PC-3 (cell line): ENCODE data around the gene DLG1. TPM values are rescaled to one million over a fixed set of nuclear protein-coding genes. Genes with fewer than 3 reads are reported as not detected.

Experiments
- ATAC-seq: fragments of 200-7000 bp; cut with Tn5 transposase; 2 replicates; pipeline ENCODE4 v1.9.1; 2020; ENCODE audit warnings: mild to moderate bottlenecking, moderate library complexity
- BruUV-seq: library from RNA; stranded (reverse); fragments of 400-500 nt; replicated peaks from 2 replicates; lab custom pipeline; 2021; lab: Mats Ljungman, UMichigan
- CTCF ChIA-PET: fragments of 300-600 bp; sonication (Branson Sonifier 250); formaldehyde crosslinking; loops from one replicate; lab custom pipeline; 2022; ENCODE audit warnings: antibody characterized with exemption; lab: Charles Lee
- POLR2A ChIA-PET: fragments of 300-600 bp; sonication (Branson Sonifier 250); formaldehyde crosslinking; loops from one replicate; lab custom pipeline; 2022; ENCODE audit warnings: antibody characterized with exemption; ENCODE audit not compliant: unreplicated experiment; lab: Charles Lee
- DNase-seq: peaks from one replicate; pipeline ENCODE4 v3.0.0-alpha.2; 2015
- H2AFZ ChIP-seq: fragments of 300-600 bp; sonication (generic); 2 replicates; pipeline ENCODE4 v1.6.0; 2016; ENCODE audit warnings: antibody characterized with exemption, low read length
- H3F3A ChIP-seq: fragments of 300-600 bp; sonication (generic); one replicate; pipeline ENCODE4 v1.6.0; 2017; ENCODE audit warnings: antibody characterized with exemption, low read length, control low read depth, mild to moderate bottlenecking; ENCODE audit not compliant: unreplicated experiment
- H3K27ac ChIP-seq: fragments of 300-600 bp; sonication (generic); 2 replicates; pipeline ENCODE4 v1.5.1; 2016; ENCODE audit warnings: mild to moderate bottlenecking, low read length
- H3K27me3 ChIP-seq: fragments of 300-600 bp; sonication (generic); 2 replicates; pipeline ENCODE4 v1.6.1; 2016; ENCODE audit warnings: low read length, mixed read lengths
- H3K36me3 ChIP-seq: fragments of 300-600 bp; sonication (generic); 2 replicates; pipeline ENCODE4 v1.6.1; 2016; ENCODE audit warnings: low read depth, mixed run types, low read length, mixed read lengths
- H3K4me1 ChIP-seq: fragments of 300-600 bp; sonication (generic); 2 replicates; pipeline ENCODE4 v1.5.1; 2016; ENCODE audit warnings: low read length; ENCODE audit not compliant: insufficient read depth
- H3K4me2 ChIP-seq: fragments of 300-600 bp; sonication (generic); 2 replicates; pipeline ENCODE4 v1.6.0; 2016; ENCODE audit warnings: low read length
- H3K4me3 ChIP-seq: fragments of 300-600 bp; sonication (generic); 2 replicates; pipeline ENCODE4 v1.5.1; 2016; ENCODE audit warnings: mild to moderate bottlenecking, low read length, mixed read lengths
- H3K79me2 ChIP-seq: fragments of 300-600 bp; sonication (generic); 2 replicates; pipeline ENCODE4 v1.6.1; 2017; ENCODE audit warnings: low read length, mixed read lengths
- H3K9ac ChIP-seq: fragments of 300-600 bp; sonication (generic); 2 replicates; pipeline ENCODE4 v1.6.0; 2016; ENCODE audit warnings: mild to moderate bottlenecking, low read length
- H3K9me2 ChIP-seq: fragments of 300-600 bp; sonication (generic); replicated peaks from 2 replicates; pipeline ENCODE4 v1.6.1; 2016; ENCODE audit warnings: mixed run types, low read length, mixed read lengths
- H3K9me3 ChIP-seq: fragments of 300-600 bp; sonication (generic); 2 replicates; pipeline ENCODE4 v1.6.1; 2016; ENCODE audit warnings: low read length, mixed read lengths
- H4K20me1 ChIP-seq: fragments of 300-600 bp; sonication (generic); 2 replicates; pipeline ENCODE4 v1.6.1; 2016; ENCODE audit warnings: low read length, mixed read lengths
- CTCF ChIP-seq: fragments of 300-600 bp; sonication (generic); conservative IDR thresholded peaks from 2 replicates; pipeline ENCODE4 v1.5.1; 2017; ENCODE audit warnings: antibody characterized with exemption, low read depth, mild to moderate bottlenecking, low read length
- EZH2 ChIP-seq: fragments of 300-600 bp; sonication (generic); IDR thresholded peaks from one replicate; pipeline ENCODE4 v1.6.1; 2017; ENCODE audit warnings: antibody characterized with exemption, mild to moderate bottlenecking, low read length; ENCODE audit not compliant: unreplicated experiment
- EZH2phosphoT487 ChIP-seq: fragments of 300-600 bp; sonication (generic); IDR thresholded peaks from 2 replicates; pipeline ENCODE4 v1.6.1; 2018; ENCODE audit warnings: mild to moderate bottlenecking, antibody characterized with exemption, low read length, borderline replicate concordance
- intact Hi-C: fragments of 100-400 bp; cut with micrococcal nuclease; formaldehyde crosslinking; loops from 2 replicates; pipeline ENCODE4 v1.9.0; 2023
- total RNA-seq: library from RNA; depleted of rRNA; stranded (reverse); fragments of >200 nt; gene quantifications from 2 replicates; pipeline ENCODE4 v1.2.3, GENCODE V29; 2014

Gene DLG1
- total RNA-seq, 1 experiment from 2014 or later, result 60.8 TPM

GRCh38 chr3:197268294-197268693, 30.1 kb downstream of the DLG1 start:
- H3K9me3 ChIP-seq, result no peaks in the 10 kb centered on the region
- peaks cover 5% of the 10 kb centered on the region; the same call in 1 of the 2 replicates for H3K36me3 ChIP-seq
- no peaks in the 10 kb centered on the region for H3K9me2 ChIP-seq
- ChIA-PET CTCF (no interaction called here), POLR2A (interaction anchor here (0.6 kb wide), 1 partner anchor 104 kb away, joined by 4 read pairs; no protein-coding TSS in a partner anchor)
- peaks cover 15% of the 10 kb centered on the region; the same call in 1 of the 2 replicates for H3K4me1 ChIP-seq
- peaks cover 96% of the 10 kb centered on the region for H3K79me2 ChIP-seq
- ATAC-seq (no peak), DNase-seq (no peak)
- H3K9ac ChIP-seq, result no peak overlapping the region
- H3F3A ChIP-seq, result no peaks in the 10 kb centered on the region
- intact Hi-C loops, result no loop called here
- no peak overlapping the region for H3K27ac ChIP-seq
- BruUV-seq, result no TSS peak
- H3K4me2 ChIP-seq, result no peak overlapping the region
- H3K27me3 ChIP-seq, result no peaks in the 10 kb centered on the region
- H3K4me3 ChIP-seq, result no peak overlapping the region
- peaks cover 17% of the 10 kb centered on the region for H4K20me1 ChIP-seq
- H2AFZ ChIP-seq, result no peak overlapping the region
- TF ChIP-seq EZH2 (no peak), EZH2phosphoT487 (no peak), CTCF (no peak)

- peaks cover 8% of the 10 kb centered on the region for H3K36me3 ChIP-seq
- H3K4me1 ChIP-seq, result peaks cover 15% of the 10 kb centered on the region; the same call in 1 of the 2 replicates
- H3K27me3 ChIP-seq, result no peaks in the 10 kb centered on the region
- CTCF ChIA-PET, result no interaction called here
- intact Hi-C loops, result no loop called here
- DNase-seq (no peak), ATAC-seq (no peak)
- no peak overlapping the region for H3K4me3 ChIP-seq
- TF ChIP-seq EZH2, result no peak
- peaks cover 11% of the 10 kb centered on the region for H4K20me1 ChIP-seq
- H3K9me2 ChIP-seq, result no peaks in the 10 kb centered on the region
- POLR2A ChIA-PET, result no interaction called here
- H3K4me2 ChIP-seq, result no peak overlapping the region
- no peaks in the 10 kb centered on the region for H3K9me3 ChIP-seq
- no TSS peak for BruUV-seq
- no peak overlapping the region for H3K27ac ChIP-seq
- no peak overlapping the region for H2AFZ ChIP-seq
- no peaks in the 10 kb centered on the region for H3F3A ChIP-seq
- peaks cover 97% of the 10 kb centered on the region for H3K79me2 ChIP-seq
- no peak overlapping the region for H3K9ac ChIP-seq
Observed at GRCh38 chr3:197266331-197266730, 32.1 kb downstream of the DLG1 start.

GRCh38 chr3:197262709-197263108, 35.7 kb downstream of the DLG1 start:
- Histone ChIP-seq H3K27me3 (no peaks in the 10 kb centered on the region), H3K4me3 (no peak overlapping the region), H4K20me1 (no peaks in the 10 kb centered on the region), H3K9ac (no peak overlapping the region), H3K9me3 (no peaks in the 10 kb centered on the region), H3K9me2 (no peaks in the 10 kb centered on the region), H3K4me1 (no peaks in the 10 kb centered on the region), H3K79me2 (peaks cover 99% of the 10 kb centered on the region), H3K4me2 (no peak overlapping the region), H3F3A (no peaks in the 10 kb centered on the region), H3K27ac (no peak overlapping the region), H2AFZ (no peak overlapping the region), H3K36me3 (peaks cover 8% of the 10 kb centered on the region)
- ATAC-seq (no peak), DNase-seq (no peak)
- ChIA-PET POLR2A (interaction anchor here (0.6 kb wide), 1 partner anchor 159 kb away, joined by 5 read pairs; no protein-coding TSS in a partner anchor), CTCF (no interaction called here)
- no TSS peak for BruUV-seq
- no peak for TF ChIP-seq EZH2
- TF ChIP-seq CTCF, result no peak
- no peak for TF ChIP-seq EZH2phosphoT487
- intact Hi-C loops, result no loop called here
